HG03060 (cell line): ENCODE data around the gene NMRAL1.

Experiments
- ATAC-seq: cut with Tn5 transposase; IDR thresholded peaks from one replicate; pipeline ENCODE4 v1.9.1; 2021; ENCODE audit warnings: low read depth, moderate number of reproducible peaks; ENCODE audit not compliant: unreplicated experiment

Gene NMRAL1

GRCh38 chr16:4474192-4474961 is at the start of gene NMRAL1:
Gene NMRAL1, minus strand, starts transcription at chr16:4474625. Its CDS starts 493 bp downstream, at chr16:4474132.
- no peak for ATAC-seq

- ATAC-seq, result no peak
Measured at GRCh38 chr16:4523686-4524085, 49.3 kb upstream of the NMRAL1 start.

GRCh38 chr16:4522051-4522581 is 47.7 kb upstream of the NMRAL1 start:
- ATAC-seq, result no peak

GRCh38 chr16:4520913-4521312 is 46.5 kb upstream of the NMRAL1 start:
- no peak for ATAC-seq

- ATAC-seq, result no peak
Measured at GRCh38 chr16:4519274-4520058, 45.0 kb upstream of the NMRAL1 start.

GRCh38 chr16:4517812-4518680 is 43.6 kb upstream of the NMRAL1 start:
- no peak for ATAC-seq

GRCh38 chr16:4515611-4516233 is 41.3 kb upstream of the NMRAL1 start:
- no peak for ATAC-seq

- no peak for ATAC-seq
Measured at GRCh38 chr16:4514606-4515005, 40.2 kb upstream of the NMRAL1 start.

GRCh38 chr16:4513881-4514280 is 39.5 kb upstream of the NMRAL1 start:
- no peak for ATAC-seq

- no peak for ATAC-seq
Measured at GRCh38 chr16:4513086-4513860, 38.8 kb upstream of the NMRAL1 start.

GRCh38 chr16:4512473-4512872 is 38.0 kb upstream of the NMRAL1 start:
- no peak for ATAC-seq

- ATAC-seq, result no peak
Measured at GRCh38 chr16:4511441-4512082, 37.1 kb upstream of the NMRAL1 start.

- no peak for ATAC-seq
Measured at GRCh38 chr16:4510747-4511426, 36.5 kb upstream of the NMRAL1 start.

- no peak for ATAC-seq
Measured at GRCh38 chr16:4510131-4510530, 35.7 kb upstream of the NMRAL1 start.

- no peak for ATAC-seq
Measured at GRCh38 chr16:4509420-4509819, 35.0 kb upstream of the NMRAL1 start.

GRCh38 chr16:4508806-4509205 is 34.4 kb upstream of the NMRAL1 start:
- no peak for ATAC-seq

GRCh38 chr16:4507588-4508345 is 33.3 kb upstream of the NMRAL1 start:
- ATAC-seq, result no peak

- ATAC-seq, result no peak
Measured at GRCh38 chr16:4506450-4506849, 32.0 kb upstream of the NMRAL1 start.
